GM12872 (cell line): ENCODE results near the gene GABBR2.

Experiments
- TF ChIP-seq, protein P1 (sequence below): IDR thresholded peaks from 3 replicates; pipeline ENCODE4 v1.5.1; 2011; ENCODE audit warnings: low read depth, mild to moderate bottlenecking, low read length, moderate library complexity; ENCODE audit not compliant: insufficient read depth

The GABBR2 gene

DNA sequence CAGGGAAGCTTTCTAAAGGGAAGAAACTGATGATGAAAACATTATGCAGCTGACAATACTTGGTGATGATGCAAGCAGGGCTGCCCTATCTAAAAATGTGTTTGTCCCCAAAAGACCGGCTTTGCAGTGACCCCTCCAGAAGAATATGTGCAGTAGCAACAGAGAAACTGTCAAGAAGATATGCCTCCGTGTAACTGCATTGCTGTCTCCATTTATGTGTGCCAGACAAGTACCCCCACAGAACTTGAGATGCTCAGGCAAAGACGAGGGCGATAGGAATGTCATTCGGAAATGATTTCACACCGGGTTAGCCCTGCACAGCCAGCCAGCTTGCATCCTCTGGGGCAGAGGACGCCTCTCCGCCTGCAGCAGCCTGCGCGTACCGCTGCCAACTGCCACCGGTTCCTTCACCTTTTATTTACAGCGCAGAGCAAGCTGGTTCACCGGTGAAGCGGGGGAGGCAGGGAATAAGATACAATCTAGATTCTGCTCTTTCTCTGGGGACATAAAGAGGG lies 2.0 kb downstream of the GABBR2 start:
- TF ChIP-seq, protein P1, sequence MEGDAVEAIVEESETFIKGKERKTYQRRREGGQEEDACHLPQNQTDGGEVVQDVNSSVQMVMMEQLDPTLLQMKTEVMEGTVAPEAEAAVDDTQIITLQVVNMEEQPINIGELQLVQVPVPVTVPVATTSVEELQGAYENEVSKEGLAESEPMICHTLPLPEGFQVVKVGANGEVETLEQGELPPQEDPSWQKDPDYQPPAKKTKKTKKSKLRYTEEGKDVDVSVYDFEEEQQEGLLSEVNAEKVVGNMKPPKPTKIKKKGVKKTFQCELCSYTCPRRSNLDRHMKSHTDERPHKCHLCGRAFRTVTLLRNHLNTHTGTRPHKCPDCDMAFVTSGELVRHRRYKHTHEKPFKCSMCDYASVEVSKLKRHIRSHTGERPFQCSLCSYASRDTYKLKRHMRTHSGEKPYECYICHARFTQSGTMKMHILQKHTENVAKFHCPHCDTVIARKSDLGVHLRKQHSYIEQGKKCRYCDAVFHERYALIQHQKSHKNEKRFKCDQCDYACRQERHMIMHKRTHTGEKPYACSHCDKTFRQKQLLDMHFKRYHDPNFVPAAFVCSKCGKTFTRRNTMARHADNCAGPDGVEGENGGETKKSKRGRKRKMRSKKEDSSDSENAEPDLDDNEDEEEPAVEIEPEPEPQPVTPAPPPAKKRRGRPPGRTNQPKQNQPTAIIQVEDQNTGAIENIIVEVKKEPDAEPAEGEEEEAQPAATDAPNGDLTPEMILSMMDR: no peak

GRCh38 chr9:98702835-98703380 lies 5.8 kb downstream of the GABBR2 start:
- TF ChIP-seq, protein P1: no peak

GRCh38 chr9:98702340-98702739 lies 6.4 kb downstream of the GABBR2 start:
- TF ChIP-seq, protein P1: no peak

GRCh38 chr9:98701576-98701975 lies 7.2 kb downstream of the GABBR2 start:
- TF ChIP-seq, protein P1: no peak

DNA sequence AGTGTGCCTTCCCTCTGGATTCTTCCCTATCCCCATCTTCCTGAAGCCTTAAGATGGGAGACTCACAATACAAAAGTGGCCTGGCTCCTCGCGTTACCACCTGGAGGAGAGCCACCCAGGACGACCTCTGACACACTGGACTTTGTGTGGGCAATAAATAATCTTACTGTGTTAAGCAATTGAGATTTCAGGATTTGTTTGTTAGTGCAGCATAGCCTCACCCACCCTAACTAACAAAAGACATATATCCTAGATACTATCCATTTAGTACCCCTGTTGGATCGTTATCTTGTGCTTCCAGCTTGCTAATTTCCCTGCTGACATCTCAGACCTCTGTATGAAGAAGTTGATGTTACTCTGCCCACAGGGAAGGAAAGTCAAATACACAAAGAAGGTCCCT lies 7.9 kb downstream of the GABBR2 start:
- TF ChIP-seq, protein P1: no peak

GRCh38 chr9:98698856-98699255 lies 9.9 kb downstream of the GABBR2 start:
- TF ChIP-seq, protein P1: no peak

DNA sequence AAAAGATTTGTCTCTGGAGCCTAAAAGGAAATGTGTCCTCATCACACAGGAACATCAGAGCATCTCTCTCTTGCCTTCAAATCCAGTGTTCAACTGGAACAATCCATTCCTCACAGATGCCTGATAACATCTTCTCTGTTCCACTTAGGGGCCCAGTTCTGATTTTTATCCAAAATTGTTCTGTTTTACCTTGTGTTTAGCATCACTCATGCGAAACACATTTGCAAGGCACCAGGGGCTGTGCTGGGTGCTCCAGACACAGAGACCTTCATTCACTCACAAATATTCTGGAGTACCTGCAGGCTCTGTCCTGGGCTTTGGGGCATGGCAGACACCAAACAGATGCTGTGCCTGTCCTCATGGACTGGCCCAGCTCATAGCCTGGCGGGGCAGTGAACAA lies 13.8 kb downstream of the GABBR2 start:
- TF ChIP-seq, protein P1: no peak
